H9 (cell line): ENCODE results near the gene RANBP9. TPM values are rescaled to one million over a fixed set of nuclear protein-coding genes. Genes with fewer than 3 reads are reported as not detected.

Experiments used
- DNase-seq: peaks from one replicate; pipeline ENCODE4 v3.0.0-alpha.2; 2017
- H2AFZ ChIP-seq: one replicate; pipeline ENCODE4 v1.6.1; 2013; ENCODE audit warnings: mild to moderate bottlenecking, low read length, control low read depth, moderate library complexity
- H2AK5ac ChIP-seq: 2 replicates; pipeline ENCODE4 v1.6.1; 2013; ENCODE audit warnings: low read length, control low read depth, mixed read lengths; ENCODE audit not compliant: insufficient read length
- H2BK120ac ChIP-seq: one replicate; pipeline ENCODE4 v1.6.1; 2013; ENCODE audit warnings: low read depth, mild to moderate bottlenecking, low read length, control low read depth, inconsistent platforms; ENCODE audit not compliant: poor library complexity, severe bottlenecking
- H2BK12ac ChIP-seq: 2 replicates; pipeline ENCODE4 v1.6.1; 2013; ENCODE audit warnings: low read length, control low read depth, mixed read lengths, low read depth; ENCODE audit not compliant: insufficient read length
- H2BK15ac ChIP-seq: 2 replicates; pipeline ENCODE4 v1.6.1; 2013; ENCODE audit warnings: low read depth, low read length, control low read depth
- H2BK20ac ChIP-seq: one replicate; pipeline ENCODE4 v1.6.1; 2013; ENCODE audit warnings: low read depth, mild to moderate bottlenecking, low read length, control low read depth, inconsistent platforms; ENCODE audit not compliant: poor library complexity, severe bottlenecking
- H2BK5ac ChIP-seq: 2 replicates; pipeline ENCODE4 v1.6.1; 2013; ENCODE audit warnings: low read length, control low read depth, mixed read lengths; ENCODE audit not compliant: insufficient read length
- H3K14ac ChIP-seq: 2 replicates; pipeline ENCODE4 v1.6.1; 2013; ENCODE audit warnings: low read length, control low read depth; ENCODE audit not compliant: insufficient read depth
- H3K18ac ChIP-seq: 2 replicates; pipeline ENCODE4 v1.6.1; 2013; ENCODE audit warnings: low read depth, mild to moderate bottlenecking, mixed read lengths, low read length, control low read depth; ENCODE audit not compliant: insufficient read length
- H3K23ac ChIP-seq: 2 replicates; pipeline ENCODE4 v1.6.1; 2013; ENCODE audit warnings: low read length, control low read depth, mixed read lengths, low read depth; ENCODE audit not compliant: insufficient read length
- H3K23me2 ChIP-seq: 2 replicates; pipeline ENCODE4 v1.6.1; 2013; ENCODE audit warnings: low read depth, mild to moderate bottlenecking, mixed read lengths, low read length, control low read depth; ENCODE audit not compliant: insufficient read length, poor library complexity, severe bottlenecking
- H3K27ac ChIP-seq: 2 replicates; pipeline ENCODE4 v1.5.1; 2013; ENCODE audit warnings: low read length, control low read depth, mixed read lengths, low read depth; ENCODE audit not compliant: insufficient read length
- H3K27me3 ChIP-seq: 2 replicates; pipeline ENCODE4 v1.6.1; 2013; ENCODE audit warnings: low read length, control low read depth, inconsistent platforms; ENCODE audit not compliant: insufficient read depth
- H3K4ac ChIP-seq: 2 replicates; pipeline ENCODE4 v1.6.1; 2013; ENCODE audit warnings: low read depth, mild to moderate bottlenecking, control low read depth, inconsistent platforms, low read length, moderate library complexity
- H3K4me1 ChIP-seq: 2 replicates; pipeline ENCODE4 v1.6.1; 2013; ENCODE audit warnings: low read length, control low read depth, inconsistent platforms; ENCODE audit not compliant: insufficient read depth
- H3K4me2 ChIP-seq: 2 replicates; pipeline ENCODE4 v1.6.1; 2013; ENCODE audit warnings: low read length, control low read depth, mixed read lengths; ENCODE audit not compliant: insufficient read length, insufficient read depth
- H3K56ac ChIP-seq: 2 replicates; pipeline ENCODE4 v1.6.1; 2013; ENCODE audit warnings: low read depth, mild to moderate bottlenecking, mixed read lengths, low read length, control low read depth; ENCODE audit not compliant: insufficient read length
- H3K79me1 ChIP-seq: 2 replicates; pipeline ENCODE4 v1.6.1; 2013; ENCODE audit warnings: low read depth, mild to moderate bottlenecking, moderate library complexity, low read length, control low read depth, inconsistent platforms; ENCODE audit not compliant: insufficient read depth, poor library complexity, severe bottlenecking
- H3K79me2 ChIP-seq: 2 replicates; pipeline ENCODE4 v1.6.1; 2013; ENCODE audit warnings: low read length, control low read depth, inconsistent platforms; ENCODE audit not compliant: insufficient read depth
- H3K9ac ChIP-seq: 2 replicates; pipeline ENCODE4 v1.6.1; 2013; ENCODE audit warnings: low read length, control low read depth, mixed read lengths; ENCODE audit not compliant: insufficient read length; ENCODE audit errors: extremely low read depth
- H3K9me3 ChIP-seq: one replicate; pipeline ENCODE4 v1.6.1; 2013; ENCODE audit warnings: low read depth, low read length, inconsistent platforms; ENCODE audit not compliant: control insufficient read depth
- H3T11ph ChIP-seq: one replicate; pipeline ENCODE4 v1.6.1; 2013; ENCODE audit warnings: mild to moderate bottlenecking, low read length, control low read depth, inconsistent platforms
- H4K20me1 ChIP-seq: one replicate; pipeline ENCODE4 v1.6.1; 2013; ENCODE audit not compliant: control insufficient read depth, insufficient read length, insufficient read depth
- H4K5ac ChIP-seq: 2 replicates; pipeline ENCODE4 v1.6.1; 2013; ENCODE audit warnings: low read depth, mild to moderate bottlenecking, mixed read lengths, low read length, control low read depth; ENCODE audit not compliant: insufficient read length
- H4K8ac ChIP-seq: replicated peaks from 2 replicates; pipeline ENCODE4 v1.6.1; 2013; ENCODE audit warnings: low read length, control low read depth, mixed read lengths, low read depth; ENCODE audit not compliant: insufficient read length
- H4K91ac ChIP-seq: 2 replicates; pipeline ENCODE4 v1.6.1; 2013; ENCODE audit warnings: low read depth, mild to moderate bottlenecking, moderate library complexity, mixed read lengths, low read length, control low read depth; ENCODE audit not compliant: insufficient read length
- H3K27ac Mint-ChIP-seq, 3 experiments: 2 replicates in 2 of 3; 3 replicates in 1 of 3; pipeline ENCODE4 v1.8.0; 2020 to 2021; ENCODE audit warnings: mixed read lengths in 3 of 3, mild to moderate bottlenecking in 1 of 3, moderate library complexity in 1 of 3
- H3K27me3 Mint-ChIP-seq: 2 replicates; pipeline ENCODE4 v1.8.0; 2021; ENCODE audit warnings: low read depth, mild to moderate bottlenecking, moderate library complexity, mixed read lengths
- H3K36me3 Mint-ChIP-seq, 3 experiments: 2 replicates in 2 of 3; 3 replicates in 1 of 3; pipeline ENCODE4 v1.8.0; 2020 to 2021; ENCODE audit warnings: low read depth in 3 of 3, mixed read lengths in 3 of 3; ENCODE audit not compliant: insufficient read depth in 1 of 3
- H3K4me1 Mint-ChIP-seq, 2 experiments: 2 replicates each; pipeline ENCODE4 v1.8.0; 2020; ENCODE audit warnings: mixed read lengths in 2 of 2
- H3K4me3 Mint-ChIP-seq, 2 experiments: 2 replicates in 1 of 2; 3 replicates in 1 of 2; pipeline ENCODE4 v1.8.0; 2020 to 2021; ENCODE audit warnings: mild to moderate bottlenecking in 2 of 2, mixed read lengths in 2 of 2, moderate library complexity in 1 of 2
- H3K9me3 Mint-ChIP-seq, 2 experiments: 2 replicates in 1 of 2; 3 replicates in 1 of 2; pipeline ENCODE4 v1.8.0; 2020; ENCODE audit warnings: mild to moderate bottlenecking in 2 of 2, mixed read lengths in 2 of 2, moderate library complexity in 1 of 2
- CTCF ChIP-seq: fragments of 200-600 bp; sonication (generic); conservative IDR thresholded peaks from 3 replicates; pipeline ENCODE4 v1.8.0; 2021; ENCODE audit warnings: antibody characterized with exemption, mild to moderate bottlenecking
- WGBS: extraction: QIAGEN DNeasy Blood & Tissue Kit; methylation state at CpG from one replicate; pipeline ENCODE4 v1.1.7; 2013; ENCODE audit warnings: missing lambda C conversion rate, low lambda C conversion rate, mixed read lengths; ENCODE audit not compliant: insufficient read length; ENCODE audit errors: extremely low coverage; 5-methylcytosine and 5-hydroxymethylcytosine counted together
- total RNA-seq: library from RNA; stranded (reverse); gene quantifications from 2 replicates; pipeline ENCODE4 v1.2.1, GENCODE V29; 2021

The RANBP9 gene
- total RNA-seq, 1 experiment from 2014 or later = 37.2 TPM

GRCh38 chr6:13741365-13741764, 29.7 kb upstream of the RANBP9 start:
- no peak overlapping the region for H3K18ac ChIP-seq
- TF ChIP-seq CTCF = no peak
- H3K4me3 Mint-ChIP-seq = no peak overlapping the region
- H4K20me1 ChIP-seq = no peaks in the 10 kb centered on the region
- no peak overlapping the region for H4K5ac ChIP-seq
- H3K36me3 Mint-ChIP-seq = no peaks in the 10 kb centered on the region; a peak in 1 of 7 replicates
- H3K9ac ChIP-seq = no peak overlapping the region
- H2BK5ac ChIP-seq = no peak overlapping the region
- WGBS = no CpG with 5 or more reads among the region's 4 CpGs
- no peak overlapping the region for H4K91ac ChIP-seq
- no peaks in the 10 kb centered on the region for H3K9me3 ChIP-seq
- H2BK120ac ChIP-seq = no peak overlapping the region
- H3K27me3 Mint-ChIP-seq = no peaks in the 10 kb centered on the region; the same call in 1 of the 2 replicates
- H3K56ac ChIP-seq = no peak overlapping the region
- no peak overlapping the region for H2BK12ac ChIP-seq
- no peak overlapping the region for H3K27ac ChIP-seq
- H3T11ph ChIP-seq = no peak overlapping the region
- no peaks in the 10 kb centered on the region for H3K79me2 ChIP-seq
- H2AK5ac ChIP-seq = no peak overlapping the region
- no peak overlapping the region for H3K14ac ChIP-seq
- no peaks in the 10 kb centered on the region for H3K27me3 ChIP-seq
- H3K4me2 ChIP-seq = no peak overlapping the region
- H2BK15ac ChIP-seq = no peak overlapping the region
- H3K23ac ChIP-seq = no peak overlapping the region
- H3K4me1 ChIP-seq = no peaks in the 10 kb centered on the region
- DNase-seq = no peak
- H3K4ac ChIP-seq = no peak overlapping the region
- no peak overlapping the region for H3K27ac Mint-ChIP-seq
- no peaks in the 10 kb centered on the region for H3K79me1 ChIP-seq
- H2BK20ac ChIP-seq = no peak overlapping the region
- H3K23me2 ChIP-seq = no peaks in the 10 kb centered on the region
- H3K4me1 Mint-ChIP-seq = no peaks in the 10 kb centered on the region
- no peak overlapping the region for H2AFZ ChIP-seq
- peaks cover 0 to 2% of the 10 kb centered on the region in 2 experiments; a peak in 2 of 5 replicates for H3K9me3 Mint-ChIP-seq
- no peak overlapping the region for H4K8ac ChIP-seq
